ENCODE data around the gene SCN5A. TPM values are rescaled to one million over a fixed set of nuclear protein-coding genes. Genes with fewer than 3 reads are reported as not detected.

The SCN5A gene
- total RNA-seq, 1 donor from 2014 or later: not detected

DNA sequence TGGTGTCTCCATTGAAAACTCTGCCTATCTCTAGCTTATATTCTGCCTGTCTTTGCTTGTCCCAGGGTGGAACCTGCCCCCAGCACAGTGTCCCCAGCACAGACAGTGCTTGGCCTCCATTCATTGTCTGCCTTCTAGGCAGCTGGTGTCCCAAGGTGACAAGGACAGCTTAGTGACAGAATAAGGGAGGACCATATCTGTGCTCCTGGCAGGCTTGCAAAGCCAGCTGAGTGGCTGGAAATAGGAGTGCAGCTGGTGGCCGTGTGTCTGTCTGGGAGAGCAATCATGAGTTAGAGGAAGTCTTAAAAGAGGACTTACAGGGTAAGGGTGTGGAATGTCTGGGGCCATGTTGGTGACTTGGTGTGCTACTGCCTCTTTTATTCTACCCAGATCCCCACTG is 33.4 kb downstream of the SCN5A start:
- Mint-ChIP-seq H3K9me3 (no peaks in the 10 kb centered on the region), H3K27me3 (no peaks in the 10 kb centered on the region), H3K27ac (no peak overlapping the region), H3K36me3 (ENCODE audit: low read depth) (no peaks in the 10 kb centered on the region), H3K4me1 (no peaks in the 10 kb centered on the region), H3K4me3 (no peak overlapping the region)
- DNase-seq (no peak), ATAC-seq (ENCODE audit: low read depth) (no peak)
- intact Hi-C loops (cut with micrococcal nuclease): no loop called here
- ChIA-PET CTCF (no interaction called here), POLR2A (interaction anchor here (0.5 kb wide), 1 partner anchor 285 kb away, joined by 6 read pairs; no protein-coding TSS in a partner anchor)
- TF ChIP-seq, protein P1, sequence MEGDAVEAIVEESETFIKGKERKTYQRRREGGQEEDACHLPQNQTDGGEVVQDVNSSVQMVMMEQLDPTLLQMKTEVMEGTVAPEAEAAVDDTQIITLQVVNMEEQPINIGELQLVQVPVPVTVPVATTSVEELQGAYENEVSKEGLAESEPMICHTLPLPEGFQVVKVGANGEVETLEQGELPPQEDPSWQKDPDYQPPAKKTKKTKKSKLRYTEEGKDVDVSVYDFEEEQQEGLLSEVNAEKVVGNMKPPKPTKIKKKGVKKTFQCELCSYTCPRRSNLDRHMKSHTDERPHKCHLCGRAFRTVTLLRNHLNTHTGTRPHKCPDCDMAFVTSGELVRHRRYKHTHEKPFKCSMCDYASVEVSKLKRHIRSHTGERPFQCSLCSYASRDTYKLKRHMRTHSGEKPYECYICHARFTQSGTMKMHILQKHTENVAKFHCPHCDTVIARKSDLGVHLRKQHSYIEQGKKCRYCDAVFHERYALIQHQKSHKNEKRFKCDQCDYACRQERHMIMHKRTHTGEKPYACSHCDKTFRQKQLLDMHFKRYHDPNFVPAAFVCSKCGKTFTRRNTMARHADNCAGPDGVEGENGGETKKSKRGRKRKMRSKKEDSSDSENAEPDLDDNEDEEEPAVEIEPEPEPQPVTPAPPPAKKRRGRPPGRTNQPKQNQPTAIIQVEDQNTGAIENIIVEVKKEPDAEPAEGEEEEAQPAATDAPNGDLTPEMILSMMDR (IDR thresholded peaks at IDR 0.05): no peak

DNA sequence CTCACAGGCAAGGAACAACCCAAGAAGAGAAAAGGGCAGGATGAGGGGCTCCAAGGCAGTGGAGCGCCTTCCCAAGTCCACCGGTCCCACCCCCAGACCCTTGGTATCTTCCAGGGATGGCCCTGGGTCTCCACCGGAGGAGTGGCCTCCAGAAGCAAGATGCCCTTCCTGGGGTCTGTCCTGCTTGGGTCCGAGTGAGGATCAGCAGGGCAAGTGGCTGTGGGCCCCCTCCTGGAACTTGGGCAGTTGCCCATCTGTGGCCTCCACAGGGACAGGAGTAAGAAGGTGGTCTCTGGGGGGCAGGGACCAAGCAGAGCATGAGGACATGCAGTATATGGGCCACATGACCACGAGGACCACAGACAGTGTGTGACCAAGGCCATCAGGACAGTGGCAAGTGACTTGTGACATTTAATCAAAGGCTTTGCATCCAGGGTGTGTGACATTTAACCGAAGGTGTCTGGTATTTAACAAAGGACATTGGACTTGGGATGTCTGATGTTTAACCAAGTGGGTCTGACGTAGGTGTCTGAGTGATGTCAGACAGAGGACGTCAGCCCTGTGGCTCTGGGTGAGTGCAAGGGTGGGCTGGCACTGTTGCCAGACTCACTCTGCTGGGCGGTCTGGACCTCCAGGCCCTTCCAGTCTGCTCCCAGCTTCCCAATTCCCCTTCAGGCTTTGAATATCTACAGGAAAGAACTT is 34.7 kb downstream of the SCN5A start:
- ATAC-seq (ENCODE audit: low read depth) (no peak), DNase-seq (no peak)
- TF ChIP-seq, protein P1 (IDR thresholded peaks at IDR 0.05): no peak
- H3K4me1 Mint-ChIP-seq: no peaks in the 10 kb centered on the region
- no peaks in the 10 kb centered on the region for H3K9me3 Mint-ChIP-seq
- no peaks in the 10 kb centered on the region for H3K27me3 Mint-ChIP-seq
- POLR2A ChIA-PET: no interaction called here
- no peaks in the 10 kb centered on the region for H3K36me3 Mint-ChIP-seq (ENCODE audit: low read depth)
- CTCF ChIA-PET: no interaction called here
- H3K4me3 Mint-ChIP-seq: no peak overlapping the region
- intact Hi-C loops (cut with micrococcal nuclease): no loop called here
- no peak overlapping the region for H3K27ac Mint-ChIP-seq

GRCh38 chr3:38614091-38614490 is 35.4 kb downstream of the SCN5A start:
- CTCF ChIA-PET: no interaction called here
- H3K36me3 Mint-ChIP-seq (ENCODE audit: low read depth): no peaks in the 10 kb centered on the region
- no peaks in the 10 kb centered on the region for H3K27me3 Mint-ChIP-seq
- no peak overlapping the region for H3K4me3 Mint-ChIP-seq
- ATAC-seq (ENCODE audit: low read depth) (no peak), DNase-seq (no peak)
- intact Hi-C loops (cut with micrococcal nuclease): no loop called here
- H3K9me3 Mint-ChIP-seq: no peaks in the 10 kb centered on the region
- TF ChIP-seq, protein P1 (IDR thresholded peaks at IDR 0.05): no peak
- no peak overlapping the region for H3K27ac Mint-ChIP-seq
- H3K4me1 Mint-ChIP-seq: no peaks in the 10 kb centered on the region
- POLR2A ChIA-PET: no interaction called here

GRCh38 chr3:38613426-38613825 is 36.1 kb downstream of the SCN5A start:
- no peak for DNase-seq
- H3K9me3 Mint-ChIP-seq: no peaks in the 10 kb centered on the region
- H3K27me3 Mint-ChIP-seq: no peaks in the 10 kb centered on the region
- no peak for ATAC-seq (ENCODE audit: low read depth)
- no peaks in the 10 kb centered on the region for H3K4me1 Mint-ChIP-seq
- no peak overlapping the region for H3K27ac Mint-ChIP-seq
- H3K36me3 Mint-ChIP-seq (ENCODE audit: low read depth): no peaks in the 10 kb centered on the region
- ChIA-PET POLR2A (no interaction called here), CTCF (no interaction called here)
- no peak overlapping the region for H3K4me3 Mint-ChIP-seq
- intact Hi-C loops (cut with micrococcal nuclease): no loop called here
- TF ChIP-seq, protein P1 (IDR thresholded peaks at IDR 0.05): no peak

DNA sequence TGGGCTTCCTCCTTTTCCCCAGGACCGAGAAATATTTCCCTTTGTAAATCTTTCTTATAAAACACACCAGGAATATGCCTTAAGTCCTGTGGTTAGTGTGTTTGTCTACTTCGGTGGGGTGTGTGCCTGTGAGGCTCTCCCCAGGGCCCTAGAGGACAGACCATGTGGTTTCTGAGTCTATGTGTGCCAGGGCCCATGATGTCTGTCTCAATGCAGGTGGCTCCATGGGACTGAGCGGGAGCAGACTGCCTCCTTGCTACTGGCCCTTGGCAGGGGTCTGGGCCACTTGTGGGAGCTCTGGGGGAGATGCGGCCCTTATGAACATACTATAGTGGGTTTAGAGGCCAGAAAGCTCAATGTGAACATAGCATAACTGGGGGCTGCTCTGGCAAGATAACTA is 37.6 kb downstream of the SCN5A start:
- Mint-ChIP-seq H3K27ac (no peak overlapping the region), H3K9me3 (no peaks in the 10 kb centered on the region), H3K4me1 (no peaks in the 10 kb centered on the region), H3K4me3 (no peak overlapping the region), H3K36me3 (ENCODE audit: low read depth) (no peaks in the 10 kb centered on the region), H3K27me3 (no peaks in the 10 kb centered on the region)
- TF ChIP-seq, protein P1 (IDR thresholded peaks at IDR 0.05): no peak
- DNase-seq (no peak), ATAC-seq (ENCODE audit: low read depth) (no peak)
- ChIA-PET CTCF (no interaction called here), POLR2A (no interaction called here)
- intact Hi-C loops (cut with micrococcal nuclease): no loop called here
